Fibroblast of lung (primary cell): Measurements from ENCODE around the gene GALNT17.

Experiments
- EZH2 ChIP-seq: IDR thresholded peaks from 2 replicates; pipeline ENCODE4 v1.5.1; 2012; ENCODE audit warnings: low read length, control low read depth, mild to moderate bottlenecking; ENCODE audit errors: missing control alignments
- TF ChIP-seq, protein P1 (sequence below), 2 donors: IDR thresholded peaks in 1 of 2; conservative IDR thresholded peaks in 1 of 2; 1 replicate in 1 of 2; 2 replicates in 1 of 2; pipeline ENCODE4 v1.5.1; 2011 to 2012; ENCODE audit warnings: low read length in 2 of 2, control low read depth in 1 of 2, inconsistent platforms in 1 of 2, low read depth in 1 of 2, mild to moderate bottlenecking in 1 of 2

DNA sequence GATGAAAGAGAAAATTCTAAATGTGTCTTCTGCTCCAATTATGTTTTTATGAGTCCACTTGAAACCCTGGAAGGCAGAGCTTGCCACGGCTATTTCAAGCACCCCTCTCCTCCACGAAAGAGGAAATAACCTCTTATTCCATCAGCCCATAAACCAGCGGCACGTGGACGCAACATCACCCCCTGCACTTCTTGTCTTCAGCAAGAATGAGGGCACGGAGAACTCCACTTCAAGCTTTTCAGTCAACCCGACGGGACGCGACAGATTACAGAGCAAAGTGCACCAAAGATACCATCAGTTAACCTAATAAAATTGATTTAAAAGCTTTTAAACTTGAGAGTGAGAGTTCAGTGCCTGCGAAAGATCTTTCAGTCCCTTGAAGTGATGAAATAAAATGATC lies 406.3 kb downstream of the GALNT17 start:
- TF ChIP-seq, protein P1, sequence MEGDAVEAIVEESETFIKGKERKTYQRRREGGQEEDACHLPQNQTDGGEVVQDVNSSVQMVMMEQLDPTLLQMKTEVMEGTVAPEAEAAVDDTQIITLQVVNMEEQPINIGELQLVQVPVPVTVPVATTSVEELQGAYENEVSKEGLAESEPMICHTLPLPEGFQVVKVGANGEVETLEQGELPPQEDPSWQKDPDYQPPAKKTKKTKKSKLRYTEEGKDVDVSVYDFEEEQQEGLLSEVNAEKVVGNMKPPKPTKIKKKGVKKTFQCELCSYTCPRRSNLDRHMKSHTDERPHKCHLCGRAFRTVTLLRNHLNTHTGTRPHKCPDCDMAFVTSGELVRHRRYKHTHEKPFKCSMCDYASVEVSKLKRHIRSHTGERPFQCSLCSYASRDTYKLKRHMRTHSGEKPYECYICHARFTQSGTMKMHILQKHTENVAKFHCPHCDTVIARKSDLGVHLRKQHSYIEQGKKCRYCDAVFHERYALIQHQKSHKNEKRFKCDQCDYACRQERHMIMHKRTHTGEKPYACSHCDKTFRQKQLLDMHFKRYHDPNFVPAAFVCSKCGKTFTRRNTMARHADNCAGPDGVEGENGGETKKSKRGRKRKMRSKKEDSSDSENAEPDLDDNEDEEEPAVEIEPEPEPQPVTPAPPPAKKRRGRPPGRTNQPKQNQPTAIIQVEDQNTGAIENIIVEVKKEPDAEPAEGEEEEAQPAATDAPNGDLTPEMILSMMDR (conservative IDR thresholded peaks at IDR 0.05 in 1 of 2, IDR thresholded peaks at IDR 0.05 in 1 of 2; ENCODE audit: low read depth in 1 of 2, low read length in 2 of 2): no peak
- TF ChIP-seq EZH2: no peak
